K562 (cell line): ENCODE measurements around the gene ATG4C.
"Not testable (repeated sequence)": the region's sequence is repeated elsewhere in the genome, so short reads cannot be mapped to it uniquely, and the experiment has no call there.

Source experiments
- BDP1 ChIP-seq: IDR thresholded peaks from 3 replicates; pipeline ENCODE4 v1.6.1; 2011; ENCODE audit not compliant: insufficient read length, insufficient read depth
- EP300 ChIP-seq: IDR thresholded peaks from 2 replicates; pipeline ENCODE4 v1.6.1; 2012; ENCODE audit warnings: low read length, improper control_type of control experiment
- GABPA ChIP-seq: fragments of 200-800 bp; sonication (Bioruptor generic); conservative IDR thresholded peaks from 2 replicates; pipeline ENCODE4 v1.6.1; 2016; ENCODE audit warnings: low read depth, missing genetic modification characterization, missing compliant biosample characterization
- IFI16 ChIP-seq: fragments of 250-450 bp; sonication (Bioruptor Pico); IDR thresholded peaks from 2 replicates; pipeline ENCODE4 v2.1.2; 2022; ENCODE audit warnings: mild to moderate bottlenecking, inconsistent platforms
- KDM1A ChIP-seq, 2 experiments: fragments of 450-650 bp; IDR thresholded peaks; 2 replicates each; pipeline ENCODE4 v1.6.1; 2016; ENCODE audit warnings: mild to moderate bottlenecking in 2 of 2
- ZBED1 ChIP-seq: IDR thresholded peaks from 2 replicates; pipeline ENCODE4 v1.6.1; 2014
- ZNF384 ChIP-seq: IDR thresholded peaks from 2 replicates; pipeline ENCODE4 v1.6.1; 2012; ENCODE audit warnings: low read depth, low read length, improper control_type of control experiment
- TF ChIP-seq, protein P1 (sequence below), 3 experiments: IDR thresholded peaks in 2 of 3; conservative IDR thresholded peaks in 1 of 3; 2 replicates each; pipeline ENCODE4 v1.5.1; 2011 to 2012; ENCODE audit warnings: low read length in 3 of 3, mild to moderate bottlenecking in 3 of 3, control low read depth in 2 of 3, improper control_type of control experiment in 1 of 3, inconsistent platforms in 1 of 3, low read depth in 1 of 3, mixed read lengths in 1 of 3, moderate library complexity in 1 of 3; ENCODE audit not compliant: insufficient read depth in 2 of 3

- not testable (repeated sequence) for TF ChIP-seq ZNF384; GABPA (tag); BDP1; ZBED1; IFI16 (CRISPR knock-in tag); EP300; KDM1A (IDR thresholded peaks at IDR 0.05)
- TF ChIP-seq, protein P1, sequence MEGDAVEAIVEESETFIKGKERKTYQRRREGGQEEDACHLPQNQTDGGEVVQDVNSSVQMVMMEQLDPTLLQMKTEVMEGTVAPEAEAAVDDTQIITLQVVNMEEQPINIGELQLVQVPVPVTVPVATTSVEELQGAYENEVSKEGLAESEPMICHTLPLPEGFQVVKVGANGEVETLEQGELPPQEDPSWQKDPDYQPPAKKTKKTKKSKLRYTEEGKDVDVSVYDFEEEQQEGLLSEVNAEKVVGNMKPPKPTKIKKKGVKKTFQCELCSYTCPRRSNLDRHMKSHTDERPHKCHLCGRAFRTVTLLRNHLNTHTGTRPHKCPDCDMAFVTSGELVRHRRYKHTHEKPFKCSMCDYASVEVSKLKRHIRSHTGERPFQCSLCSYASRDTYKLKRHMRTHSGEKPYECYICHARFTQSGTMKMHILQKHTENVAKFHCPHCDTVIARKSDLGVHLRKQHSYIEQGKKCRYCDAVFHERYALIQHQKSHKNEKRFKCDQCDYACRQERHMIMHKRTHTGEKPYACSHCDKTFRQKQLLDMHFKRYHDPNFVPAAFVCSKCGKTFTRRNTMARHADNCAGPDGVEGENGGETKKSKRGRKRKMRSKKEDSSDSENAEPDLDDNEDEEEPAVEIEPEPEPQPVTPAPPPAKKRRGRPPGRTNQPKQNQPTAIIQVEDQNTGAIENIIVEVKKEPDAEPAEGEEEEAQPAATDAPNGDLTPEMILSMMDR (IDR thresholded peaks at IDR 0.05 in 2 of 3, conservative IDR thresholded peaks at IDR 0.05 in 1 of 3; ENCODE audit: insufficient read depth in 2 of 3, low read depth in 1 of 3, low read length in 3 of 3), result not testable (repeated sequence)
These were observed 1.3 kb upstream of the ATG4C start for GRCh38 chr1:62782544-62783212.
